Activated CD4-positive, alpha-beta T cell treated with anti-CD3 and anti-CD28 coated beads, Interleukin-2, amount 10 ng/mL, durations not matched to agents 24 days and 14 days (primary cell): Measurements from ENCODE around the gene ENOSF1. TPM values are rescaled to one million over a fixed set of nuclear protein-coding genes. Genes with fewer than 3 reads are reported as not detected.

Experiments
- DNase-seq: peaks from one replicate; pipeline ENCODE4 v3.0.0; 2022
- H3K27ac Mint-ChIP-seq: one replicate; pipeline ENCODE4 v1.8.0; 2022; ENCODE audit warnings: mild to moderate bottlenecking, mixed read lengths
- H3K27me3 Mint-ChIP-seq: one replicate; pipeline ENCODE4 v1.8.0; 2022; ENCODE audit warnings: mixed read lengths
- H3K36me3 Mint-ChIP-seq: one replicate; pipeline ENCODE4 v1.8.0; 2022; ENCODE audit warnings: low read depth, mild to moderate bottlenecking, mixed read lengths
- H3K4me1 Mint-ChIP-seq: one replicate; pipeline ENCODE4 v1.8.0; 2021; ENCODE audit warnings: mixed read lengths
- H3K4me3 Mint-ChIP-seq: one replicate; pipeline ENCODE4 v1.8.0; 2022; ENCODE audit warnings: mild to moderate bottlenecking, moderate library complexity, mixed read lengths
- H3K9me3 Mint-ChIP-seq: one replicate; pipeline ENCODE4 v1.8.0; 2021; ENCODE audit warnings: mixed read lengths
- intact Hi-C: fragments of 100-400 bp; cut with micrococcal nuclease; formaldehyde crosslinking; loops from one replicate; pipeline ENCODE4 v1.15.1; 2023
- total RNA-seq: library from RNA; stranded (reverse); gene quantifications from 2 replicates; pipeline ENCODE4 v1.2.3, GENCODE V29; 2022

ENOSF1 gene
- total RNA-seq, 1 donor from 2014 or later: 91.8 TPM

GRCh38 chr18:675307-675706 lies 37.1 kb downstream of the ENOSF1 start:
- DNase-seq: no peak
- H3K27me3 Mint-ChIP-seq: no peaks in the 10 kb centered on the region
- no peak overlapping the region for H3K4me3 Mint-ChIP-seq
- H3K9me3 Mint-ChIP-seq: no peaks in the 10 kb centered on the region
- intact Hi-C loops: no loop called here
- H3K27ac Mint-ChIP-seq: peak overlapping the region; percentile 45
- H3K36me3 Mint-ChIP-seq: peaks cover 68% of the 10 kb centered on the region
- H3K4me1 Mint-ChIP-seq: peaks cover 9% of the 10 kb centered on the region

DNA sequence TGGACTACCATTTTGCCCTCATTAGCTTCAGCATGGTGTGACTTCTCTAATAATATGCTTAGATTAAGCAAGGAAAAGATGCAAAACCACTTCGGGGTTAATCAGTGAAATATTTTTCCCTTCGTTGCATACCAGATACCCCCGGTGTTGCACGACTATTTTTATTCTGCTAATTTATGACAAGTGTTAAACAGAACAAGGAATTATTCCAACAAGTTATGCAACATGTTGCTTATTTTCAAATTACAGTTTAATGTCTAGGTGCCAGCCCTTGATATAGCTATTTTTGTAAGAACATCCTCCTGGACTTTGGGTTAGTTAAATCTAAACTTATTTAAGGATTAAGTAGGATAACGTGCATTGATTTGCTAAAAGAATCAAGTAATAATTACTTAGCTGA lies 38.7 kb downstream of the ENOSF1 start:
- H3K4me1 Mint-ChIP-seq: peaks cover 8% of the 10 kb centered on the region
- intact Hi-C loops: no loop called here
- no peaks in the 10 kb centered on the region for H3K27me3 Mint-ChIP-seq
- no peak for DNase-seq
- H3K9me3 Mint-ChIP-seq: no peaks in the 10 kb centered on the region
- H3K36me3 Mint-ChIP-seq: peaks cover 66% of the 10 kb centered on the region
- no peak overlapping the region for H3K4me3 Mint-ChIP-seq
- no peak overlapping the region for H3K27ac Mint-ChIP-seq

DNA sequence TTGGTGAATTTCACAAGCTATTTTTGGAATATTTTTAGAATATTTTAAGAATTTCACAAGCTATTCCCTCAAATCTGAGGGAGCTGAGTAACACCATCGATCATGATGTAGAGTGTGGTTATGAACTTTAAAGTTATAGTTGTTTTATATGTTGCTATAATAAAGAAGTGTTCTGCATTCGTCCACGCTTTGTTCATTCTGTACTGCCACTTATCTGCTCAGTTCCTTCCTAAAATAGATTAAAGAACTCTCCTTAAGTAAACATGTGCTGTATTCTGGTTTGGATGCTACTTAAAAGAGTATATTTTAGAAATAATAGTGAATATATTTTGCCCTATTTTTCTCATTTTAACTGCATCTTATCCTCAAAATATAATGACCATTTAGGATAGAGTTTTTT lies 39.1 kb downstream of the ENOSF1 start:
- Mint-ChIP-seq H3K4me3 (no peak overlapping the region), H3K36me3 (peaks cover 69% of the 10 kb centered on the region), H3K9me3 (no peaks in the 10 kb centered on the region), H3K4me1 (peaks cover 11% of the 10 kb centered on the region), H3K27me3 (no peaks in the 10 kb centered on the region), H3K27ac (no peak overlapping the region)
- intact Hi-C loops: no loop called here
- DNase-seq: no peak

- no peak for DNase-seq
- intact Hi-C loops: no loop called here
- Mint-ChIP-seq H3K4me3 (no peak overlapping the region), H3K27ac (no peak overlapping the region), H3K36me3 (peaks cover 69% of the 10 kb centered on the region), H3K4me1 (peaks cover 12% of the 10 kb centered on the region), H3K27me3 (no peaks in the 10 kb centered on the region), H3K9me3 (peaks cover 3% of the 10 kb centered on the region)
Observed at GRCh38 chr18:671405-671804, 41.0 kb downstream of the ENOSF1 start.

GRCh38 chr18:670522-670921 lies 41.9 kb downstream of the ENOSF1 start:
- H3K4me1 Mint-ChIP-seq: peaks cover 17% of the 10 kb centered on the region
- DNase-seq: no peak
- H3K27ac Mint-ChIP-seq: peak overlapping the region; percentile 25
- intact Hi-C loops: no loop called here
- peaks cover 5% of the 10 kb centered on the region for H3K9me3 Mint-ChIP-seq
- H3K27me3 Mint-ChIP-seq: no peaks in the 10 kb centered on the region
- H3K4me3 Mint-ChIP-seq: no peak overlapping the region
- peaks cover 68% of the 10 kb centered on the region for H3K36me3 Mint-ChIP-seq

GRCh38 chr18:669077-669476 lies 43.4 kb downstream of the ENOSF1 start:
- Mint-ChIP-seq H3K9me3 (peaks cover 5% of the 10 kb centered on the region), H3K4me3 (no peak overlapping the region), H3K36me3 (peaks cover 64% of the 10 kb centered on the region), H3K27me3 (no peaks in the 10 kb centered on the region), H3K27ac (no peak overlapping the region), H3K4me1 (peaks cover 17% of the 10 kb centered on the region)
- DNase-seq: no peak
- intact Hi-C loops: no loop called here

GRCh38 chr18:668260-668659 lies 44.2 kb downstream of the ENOSF1 start:
- intact Hi-C loops: no loop called here
- Mint-ChIP-seq H3K4me3 (no peak overlapping the region), H3K4me1 (peaks cover 17% of the 10 kb centered on the region), H3K9me3 (peaks cover 5% of the 10 kb centered on the region), H3K36me3 (peaks cover 63% of the 10 kb centered on the region), H3K27ac (peak overlapping the region; percentile 22), H3K27me3 (no peaks in the 10 kb centered on the region)
- DNase-seq: no peak

GRCh38 chr18:666628-667027 lies 45.8 kb downstream of the ENOSF1 start:
- intact Hi-C loops: no loop called here
- no peak for DNase-seq
- peak overlapping the region; percentile 43 for H3K27ac Mint-ChIP-seq

GRCh38 chr18:666177-666576 lies 46.3 kb downstream of the ENOSF1 start:
- Mint-ChIP-seq H3K27ac (peak overlapping the region; percentile 29), H3K9me3 (peaks cover 9% of the 10 kb centered on the region), H3K4me1 (peaks cover 21% of the 10 kb centered on the region), H3K4me3 (no peak overlapping the region), H3K36me3 (peaks cover 65% of the 10 kb centered on the region), H3K27me3 (no peaks in the 10 kb centered on the region)
- intact Hi-C loops: no loop called here
- peak; percentile 79 for DNase-seq

More at GRCh38 chr18:666628-667027, 45.8 kb downstream of the ENOSF1 start:
- Mint-ChIP-seq H3K27me3 (no peaks in the 10 kb centered on the region), H3K9me3 (peaks cover 5% of the 10 kb centered on the region), H3K36me3 (peaks cover 64% of the 10 kb centered on the region), H3K4me3 (no peak overlapping the region), H3K4me1 (peaks cover 17% of the 10 kb centered on the region)

DNA sequence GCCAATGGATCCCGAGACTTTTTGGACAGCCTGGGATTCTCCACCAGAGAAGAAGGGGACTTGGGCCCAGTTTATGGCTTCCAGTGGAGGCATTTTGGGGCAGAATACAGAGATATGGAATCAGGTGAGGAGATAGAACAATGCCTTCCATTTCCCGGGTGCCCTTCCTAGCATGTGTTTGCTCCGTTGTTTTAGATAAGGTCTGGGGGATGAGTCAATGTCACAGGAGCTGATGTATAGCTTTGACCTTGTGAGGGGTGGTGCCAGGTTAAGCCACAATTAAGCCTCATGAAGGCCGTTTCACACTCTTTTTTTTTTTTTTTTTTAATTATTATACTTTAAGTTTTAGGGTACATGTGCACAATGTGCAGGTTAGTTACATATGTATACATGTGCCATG lies 50.2 kb downstream of the ENOSF1 start:
- H3K4me1 Mint-ChIP-seq: peaks cover 33% of the 10 kb centered on the region
- H3K36me3 Mint-ChIP-seq: peaks cover 59% of the 10 kb centered on the region
- intact Hi-C loops: no loop called here
- no peak overlapping the region for H3K4me3 Mint-ChIP-seq
- H3K27ac Mint-ChIP-seq: no peak overlapping the region
- H3K9me3 Mint-ChIP-seq: peaks cover 10% of the 10 kb centered on the region
- no peaks in the 10 kb centered on the region for H3K27me3 Mint-ChIP-seq
- peak; percentile 37 for DNase-seq

GRCh38 chr18:659597-659996 lies 52.8 kb downstream of the ENOSF1 start:
- intact Hi-C loops: loop anchor here (2.0 to 5.0 kb wide), 4 partner anchors 23 to 151 kb away; partner anchors contain the start of gene CLUL1
- Mint-ChIP-seq H3K36me3 (peaks cover 51% of the 10 kb centered on the region), H3K4me1 (peaks cover 38% of the 10 kb centered on the region)

GRCh38 chr18:658947-659533 lies 53.4 kb downstream of the ENOSF1 start:
- peak overlapping the region; percentile 96 for H3K27ac Mint-ChIP-seq
- peak overlapping the region; percentile 96 for H3K4me3 Mint-ChIP-seq
- H3K36me3 Mint-ChIP-seq: peaks cover 48% of the 10 kb centered on the region
- no peaks in the 10 kb centered on the region for H3K27me3 Mint-ChIP-seq
- H3K9me3 Mint-ChIP-seq: peaks cover 5% of the 10 kb centered on the region
- intact Hi-C loops: loop anchor here (1.0 to 5.0 kb wide), 5 partner anchors 24 to 152 kb away; partner anchors contain the start of gene CLUL1
- DNase-seq: peak; percentile 58
- H3K4me1 Mint-ChIP-seq: peaks cover 38% of the 10 kb centered on the region

More at GRCh38 chr18:659597-659996, 52.8 kb downstream of the ENOSF1 start:
- H3K9me3 Mint-ChIP-seq: peaks cover 5% of the 10 kb centered on the region
- DNase-seq: peak; percentile 54
- peak overlapping the region; percentile 96 for H3K27ac Mint-ChIP-seq
- H3K27me3 Mint-ChIP-seq: no peaks in the 10 kb centered on the region
- H3K4me3 Mint-ChIP-seq: peak overlapping the region; percentile 96

DNA sequence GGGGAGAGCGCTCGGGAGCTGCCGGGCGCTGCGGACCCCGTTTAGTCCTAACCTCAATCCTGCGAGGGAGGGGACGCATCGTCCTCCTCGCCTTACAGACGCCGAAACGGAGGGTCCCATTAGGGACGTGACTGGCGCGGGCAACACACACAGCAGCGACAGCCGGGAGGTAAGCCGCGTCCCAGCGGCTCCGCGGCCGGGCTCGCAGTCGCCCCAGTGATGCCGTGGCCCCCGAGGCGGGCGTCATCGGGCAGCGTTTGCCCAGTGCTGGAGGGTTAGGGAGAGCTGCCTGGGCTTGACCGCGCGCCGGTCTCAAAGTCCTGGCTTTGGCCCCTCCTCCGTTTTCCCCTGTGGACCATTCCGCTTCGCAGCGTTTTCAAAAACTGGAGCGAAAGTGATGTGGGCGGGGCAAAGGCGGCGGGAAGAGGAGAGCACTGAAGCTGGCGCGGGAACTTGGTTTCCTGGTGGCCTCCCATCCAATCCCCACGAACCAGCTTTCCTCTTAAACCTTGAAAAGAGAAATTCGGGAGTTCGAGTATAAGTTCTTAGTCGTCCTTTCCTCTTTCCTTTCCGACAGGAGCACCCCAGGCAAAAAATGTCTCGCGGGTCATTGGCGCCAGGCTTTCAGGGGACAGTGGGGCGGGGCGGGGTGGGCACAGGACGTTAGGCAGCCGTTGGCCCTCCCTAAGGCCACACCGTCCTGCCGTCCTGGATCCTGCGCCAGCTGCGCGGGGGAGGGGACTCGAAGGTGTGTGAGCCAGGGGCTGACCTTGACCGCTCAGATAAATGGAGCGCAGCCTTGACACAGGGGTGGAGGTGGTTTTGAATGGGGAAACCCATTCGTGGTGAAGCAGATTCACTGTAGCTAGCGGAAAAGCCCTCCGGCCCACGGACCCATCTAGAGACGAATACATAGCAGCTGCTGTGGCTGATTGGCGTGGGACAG lies 54.2 kb downstream of the ENOSF1 start:
- Mint-ChIP-seq H3K36me3 (peaks cover 45% of the 10 kb centered on the region), H3K27ac (peak overlapping the region; percentile 96), H3K27me3 (no peaks in the 10 kb centered on the region), H3K9me3 (peaks cover 5% of the 10 kb centered on the region), H3K4me1 (peaks cover 42% of the 10 kb centered on the region), H3K4me3 (peak overlapping the region; percentile 96)
- intact Hi-C loops: loop anchor here (1.0 to 5.0 kb wide), 5 partner anchors 25 to 153 kb away; partner anchors contain the start of gene CLUL1
- peak; percentile 94 for DNase-seq
